Stimulated activated CD4-positive, alpha-beta T cell treated with anti-CD3 and anti-CD28 coated beads, Interleukin-12 subunit alpha, Interleukin-12 subunit beta, amount 100 ng/mL, for 4 hours (primary cell): ENCODE data around the gene NETO2.
"Not testable (repeated sequence)": the region's sequence is repeated elsewhere in the genome, so short reads cannot be mapped to it uniquely, and the experiment has no call there.

ENCODE experiments used
- DNase-seq: peaks from one replicate; pipeline ENCODE4 v3.0.0-alpha.2; 2020

NETO2 gene

DNA sequence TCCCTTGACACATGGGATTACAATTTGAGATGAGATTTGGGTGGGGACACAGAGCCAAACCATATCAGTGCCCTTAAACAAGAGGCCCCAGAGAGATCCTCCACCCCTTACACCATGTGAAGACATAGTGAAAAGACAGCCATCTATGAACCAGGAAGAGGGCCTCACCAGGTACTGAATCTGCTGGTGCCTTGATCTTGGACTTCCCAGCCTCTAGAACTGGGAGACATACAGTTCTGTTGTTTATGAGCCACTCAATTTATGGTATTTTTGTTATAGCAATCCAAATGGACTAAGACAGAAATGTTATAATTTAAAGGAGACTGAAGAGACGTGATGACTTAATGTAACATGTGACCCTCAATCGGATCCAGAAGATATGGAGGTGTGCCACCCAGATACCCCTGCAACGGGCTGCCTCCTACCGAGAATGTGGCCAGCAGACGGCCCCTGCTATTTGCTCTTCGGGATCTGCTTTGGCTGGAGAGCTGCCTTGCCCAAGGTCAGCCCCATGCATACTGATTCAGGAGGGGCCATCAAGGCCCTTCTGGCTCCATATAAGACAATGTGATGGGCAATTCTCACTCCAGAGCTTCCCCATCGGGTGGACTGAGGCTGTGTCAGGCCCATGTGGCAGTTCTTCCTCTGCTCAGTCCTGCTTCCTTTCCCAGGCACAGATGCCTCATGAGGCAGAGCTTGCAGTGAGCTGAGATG lies 80.6 kb downstream of the NETO2 start:
- no peak for DNase-seq

DNA sequence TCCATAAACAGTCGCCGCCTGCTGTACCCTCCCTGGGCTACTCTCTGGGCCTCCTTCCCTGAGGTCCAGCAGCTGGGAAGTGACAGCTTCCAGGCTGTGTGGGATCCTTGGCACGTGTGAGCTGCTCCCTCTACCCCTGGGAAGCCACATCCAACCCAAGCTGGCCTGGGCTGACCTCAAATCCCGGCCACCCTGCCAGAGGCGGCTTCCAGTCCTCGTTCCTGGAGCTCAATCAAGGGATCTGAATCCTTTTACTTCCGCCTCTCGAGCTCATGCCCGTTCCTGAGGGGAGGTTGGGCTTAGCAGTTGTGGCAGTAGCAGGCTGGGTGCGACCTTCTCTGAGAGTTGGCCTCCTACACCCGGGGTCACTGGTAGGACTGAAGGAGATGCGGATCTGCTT lies 82.5 kb downstream of the NETO2 start:
- no peak for DNase-seq

DNA sequence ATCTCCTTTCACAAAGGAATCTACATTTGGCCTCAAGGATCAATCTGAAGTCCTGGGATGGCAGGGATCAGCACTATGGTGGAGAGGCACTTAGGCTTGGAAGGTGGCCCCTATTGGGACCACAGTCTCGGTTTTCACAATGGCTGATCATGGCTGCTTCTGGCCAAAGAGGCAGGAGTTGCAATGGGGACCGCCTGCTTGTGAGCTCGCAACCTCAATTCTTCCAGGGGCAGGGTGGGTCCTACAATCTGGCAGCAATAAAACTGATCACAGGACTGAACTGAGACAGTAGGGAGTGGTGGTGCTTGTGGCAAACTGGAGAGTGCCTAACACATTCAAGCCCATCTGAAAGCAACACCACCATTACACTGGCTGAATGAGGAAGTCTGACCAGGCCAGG lies 83.1 kb downstream of the NETO2 start:
- DNase-seq, result no peak

DNA sequence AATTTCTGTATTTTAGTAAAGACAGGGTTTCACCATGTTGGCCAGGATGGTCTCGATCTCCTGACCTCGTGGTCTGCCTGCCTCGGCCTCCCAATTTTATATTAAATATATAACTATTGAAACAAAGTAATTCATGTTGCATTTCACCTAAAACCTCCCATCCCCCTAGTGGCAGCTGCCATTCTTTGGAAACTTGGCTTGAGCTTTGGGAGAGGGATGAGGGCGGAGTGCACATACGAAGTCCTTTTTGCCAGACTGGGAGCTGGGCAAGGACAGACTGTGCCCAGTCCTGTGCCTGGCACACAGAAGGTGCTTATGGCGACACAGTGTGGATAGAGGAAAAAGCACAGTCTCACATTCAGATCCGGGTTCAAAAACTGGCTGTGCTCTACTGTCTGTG lies 83.8 kb downstream of the NETO2 start:
- no peak for DNase-seq

DNA sequence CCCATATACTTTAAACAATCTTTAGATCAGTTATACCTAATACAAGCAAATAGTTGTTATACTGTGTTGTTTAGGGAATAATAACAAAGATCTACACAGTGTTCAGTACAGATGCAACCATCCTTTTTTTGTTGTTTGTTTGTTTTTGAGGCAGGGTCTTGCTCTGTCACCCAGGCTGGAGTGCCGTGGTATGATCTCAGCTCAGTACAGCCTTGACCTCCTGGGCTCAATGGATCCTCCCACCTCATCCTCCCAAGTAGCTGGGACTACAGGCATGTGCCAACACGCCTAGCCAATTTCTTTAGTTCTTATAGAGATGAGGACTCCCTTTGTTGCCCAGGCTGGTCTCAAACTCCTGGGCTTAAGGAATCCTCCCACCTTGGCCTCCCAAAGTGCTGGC lies 84.6 kb downstream of the NETO2 start:
- not testable (repeated sequence) for DNase-seq

DNA sequence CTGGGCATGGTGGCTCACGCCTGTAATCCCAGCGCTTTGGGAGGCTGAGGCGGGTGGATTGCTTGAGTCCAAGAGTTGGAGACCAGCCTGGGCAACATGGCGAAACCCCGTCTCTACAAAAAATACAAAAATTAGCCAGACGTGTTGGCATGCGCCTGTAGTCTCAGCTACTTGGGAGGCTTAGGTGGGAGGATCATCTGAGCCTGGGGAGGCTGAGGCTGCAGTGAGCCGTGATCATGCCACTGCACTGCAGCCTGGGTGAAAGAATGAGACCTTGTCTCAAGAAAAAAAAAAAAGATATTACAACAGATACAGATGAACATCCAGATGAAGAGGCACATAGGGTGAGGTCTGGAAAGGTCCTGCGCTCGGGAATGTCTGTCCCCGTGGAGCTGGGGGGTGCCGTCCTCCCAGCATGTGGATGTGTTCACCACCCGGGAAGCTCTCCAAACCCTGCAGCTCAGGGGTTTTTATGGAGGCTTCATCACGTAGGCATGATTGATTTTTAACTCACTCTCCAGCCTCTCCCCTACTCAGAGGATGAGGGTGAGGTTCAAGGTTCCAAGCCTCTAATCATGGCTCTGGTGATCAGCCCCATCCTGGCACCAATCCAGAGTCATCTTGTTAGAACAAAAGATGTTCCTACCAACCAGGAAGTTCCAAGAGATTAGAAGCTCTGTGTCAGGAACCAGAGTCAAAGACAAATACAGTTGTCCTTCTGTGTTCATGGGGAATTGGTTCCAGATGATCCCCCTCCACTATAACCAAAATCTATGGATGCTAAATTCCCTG lies 85.3 kb downstream of the NETO2 start:
- DNase-seq, result no peak

DNA sequence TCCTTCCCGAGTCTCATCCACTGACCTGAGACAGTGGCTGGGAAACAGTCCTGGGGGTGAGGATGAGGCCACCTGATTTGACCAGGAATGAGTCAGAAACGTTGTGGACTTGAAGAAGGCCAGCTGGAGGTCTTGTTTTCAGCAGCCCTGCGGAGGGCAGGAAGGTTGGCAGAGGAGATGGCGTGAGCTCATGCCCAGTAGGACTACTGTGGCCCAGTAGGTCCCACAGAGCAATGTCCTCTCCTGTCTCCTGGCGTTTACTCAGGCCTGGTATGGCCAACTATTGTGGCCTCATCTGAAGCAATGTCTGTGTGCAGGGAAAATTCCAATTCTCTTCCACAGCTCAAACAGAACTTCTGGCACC lies 86.1 kb downstream of the NETO2 start:
- DNase-seq, result no peak

DNA sequence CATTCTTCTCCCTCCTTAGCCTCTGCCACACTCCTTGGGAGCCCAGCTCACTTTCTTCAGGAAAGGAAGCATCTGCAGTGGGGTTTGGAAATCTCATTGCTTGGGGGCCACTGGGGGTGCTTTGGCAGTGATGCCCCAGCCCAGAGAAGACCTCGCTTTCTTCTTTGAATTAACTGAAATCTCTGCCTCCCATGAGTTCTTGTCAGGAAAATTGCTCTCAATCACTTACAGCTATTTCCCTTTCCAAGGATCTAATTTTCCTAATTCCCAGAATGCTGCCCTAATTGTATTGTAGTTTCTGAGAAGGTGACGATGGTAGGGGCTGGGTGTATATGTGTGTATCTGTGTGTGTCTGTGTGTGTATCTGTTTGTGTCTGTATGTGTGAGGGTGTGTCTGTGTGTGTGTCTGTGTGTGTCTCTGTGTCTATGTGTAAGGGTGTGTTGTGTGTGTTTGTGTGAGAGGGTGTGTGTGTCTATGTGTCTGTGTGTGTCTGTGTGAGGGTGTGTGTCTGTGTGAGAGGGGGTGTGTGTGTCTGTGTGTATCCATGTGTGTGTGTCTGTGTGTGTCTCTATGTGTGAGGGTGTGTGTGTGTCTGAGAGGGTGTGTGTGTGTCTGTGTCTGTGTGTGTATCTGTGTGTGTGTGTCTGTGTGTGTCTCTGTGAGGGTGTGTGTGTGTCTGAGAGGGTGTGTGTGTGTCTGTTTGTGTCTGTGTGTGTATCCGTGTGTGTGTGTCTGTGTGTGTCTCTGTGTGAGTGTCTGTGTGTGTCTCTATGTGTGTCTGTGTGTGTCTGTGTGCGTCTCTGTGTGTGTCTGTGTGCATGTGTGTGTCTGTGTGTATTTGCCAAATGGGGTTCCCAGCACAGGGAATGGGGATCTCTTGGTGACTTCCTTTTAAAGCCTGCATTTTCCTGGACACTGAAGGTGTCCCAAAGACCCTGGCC lies 86.8 kb downstream of the NETO2 start:
- no peak for DNase-seq

DNA sequence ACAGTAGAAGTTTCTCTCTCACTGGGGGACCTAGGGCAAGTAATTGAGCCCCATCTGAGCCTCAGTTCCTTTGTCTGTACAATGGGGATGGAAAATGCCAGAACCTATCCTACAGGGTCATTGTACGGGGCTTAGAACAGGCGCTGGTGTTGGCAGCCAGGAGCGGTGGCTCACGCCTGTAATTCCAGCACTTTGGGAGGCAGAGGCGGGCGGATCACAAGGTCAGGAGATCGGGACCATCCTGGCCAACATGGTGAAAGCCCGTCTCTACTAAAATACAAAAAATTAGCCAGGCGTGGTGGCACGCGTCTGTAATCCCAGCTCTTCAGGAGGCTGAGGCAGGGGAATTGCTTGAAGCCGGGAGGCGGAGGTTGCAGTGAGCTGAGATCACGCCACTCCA lies 87.7 kb downstream of the NETO2 start:
- not testable (repeated sequence) for DNase-seq

DNA sequence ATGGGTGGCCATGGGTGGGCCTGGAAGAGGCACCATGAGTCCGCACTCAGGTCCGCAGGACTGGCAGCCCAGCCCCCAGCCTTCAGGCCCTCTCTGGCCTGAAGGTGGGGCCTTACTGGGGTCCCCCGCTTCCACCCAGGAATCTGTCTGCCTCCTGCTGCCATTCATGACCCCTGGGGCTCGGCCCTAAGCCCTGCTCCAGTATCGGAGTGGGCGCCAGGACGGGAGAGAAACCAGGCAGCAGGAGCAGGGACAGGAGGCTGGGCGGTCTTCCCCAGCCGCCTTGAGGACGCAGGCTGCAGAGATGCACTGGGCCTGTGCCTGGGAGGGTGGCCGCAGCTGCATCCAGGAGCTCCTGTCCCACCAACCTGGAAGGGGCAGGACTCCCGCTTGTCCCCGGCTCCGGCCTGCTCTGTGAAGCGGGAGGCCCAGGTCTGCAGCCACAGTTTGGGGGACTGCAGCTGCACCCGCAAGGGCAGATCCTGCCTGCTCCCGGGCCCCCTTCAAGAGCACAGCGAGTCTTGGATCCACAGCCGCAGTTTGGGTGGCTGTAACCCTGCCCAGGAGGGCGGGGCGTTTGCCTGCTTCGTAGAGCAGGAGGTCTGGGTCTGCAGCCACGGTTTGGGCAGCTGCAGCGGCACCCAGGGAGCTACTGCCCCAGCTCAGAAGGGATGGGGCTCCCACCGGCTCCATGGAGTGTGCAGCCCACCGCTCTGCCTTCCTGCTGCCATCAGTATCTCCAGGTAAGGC lies 88.4 kb downstream of the NETO2 start:
- no peak for DNase-seq

DNA sequence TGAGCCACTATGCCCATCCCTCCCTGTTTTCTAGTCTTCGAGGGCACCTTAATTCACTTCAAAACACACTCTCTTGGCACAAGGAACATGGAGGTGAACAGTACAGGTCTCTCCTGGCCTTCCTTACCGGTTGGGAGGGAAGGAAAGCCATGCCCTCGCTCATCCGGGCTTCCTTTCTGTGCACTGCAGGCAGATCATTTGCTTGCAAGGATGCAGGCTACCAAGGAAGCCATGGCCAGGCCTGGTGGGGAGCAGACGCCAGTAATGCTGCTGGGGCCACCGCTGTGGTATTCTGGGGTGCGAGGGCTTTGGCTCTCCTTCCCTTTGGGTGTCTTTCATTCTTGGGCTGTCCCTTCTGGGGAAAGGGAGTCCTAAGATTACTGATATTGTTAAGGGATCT lies 89.4 kb downstream of the NETO2 start:
- DNase-seq, result no peak

DNA sequence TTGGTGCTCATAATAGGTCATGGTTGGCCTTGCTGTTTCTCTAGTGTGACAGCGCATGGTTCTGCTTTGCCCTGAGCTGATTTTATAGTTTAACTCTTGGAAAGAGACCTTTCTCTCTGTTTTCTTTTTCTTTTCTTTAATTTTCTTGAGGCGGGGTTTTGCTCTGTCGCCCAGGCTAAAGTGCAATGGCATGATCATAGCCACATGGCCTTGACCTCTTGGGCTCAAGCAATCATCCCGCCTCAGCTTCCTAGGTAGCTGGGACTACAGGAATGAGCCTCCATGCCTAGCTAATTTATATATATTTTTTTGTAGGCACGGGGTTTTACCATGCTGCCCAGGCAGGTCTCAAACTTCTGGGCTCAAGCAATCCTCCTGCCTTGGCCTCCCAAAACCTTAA lies 89.8 kb downstream of the NETO2 start:
- DNase-seq, result no peak

DNA sequence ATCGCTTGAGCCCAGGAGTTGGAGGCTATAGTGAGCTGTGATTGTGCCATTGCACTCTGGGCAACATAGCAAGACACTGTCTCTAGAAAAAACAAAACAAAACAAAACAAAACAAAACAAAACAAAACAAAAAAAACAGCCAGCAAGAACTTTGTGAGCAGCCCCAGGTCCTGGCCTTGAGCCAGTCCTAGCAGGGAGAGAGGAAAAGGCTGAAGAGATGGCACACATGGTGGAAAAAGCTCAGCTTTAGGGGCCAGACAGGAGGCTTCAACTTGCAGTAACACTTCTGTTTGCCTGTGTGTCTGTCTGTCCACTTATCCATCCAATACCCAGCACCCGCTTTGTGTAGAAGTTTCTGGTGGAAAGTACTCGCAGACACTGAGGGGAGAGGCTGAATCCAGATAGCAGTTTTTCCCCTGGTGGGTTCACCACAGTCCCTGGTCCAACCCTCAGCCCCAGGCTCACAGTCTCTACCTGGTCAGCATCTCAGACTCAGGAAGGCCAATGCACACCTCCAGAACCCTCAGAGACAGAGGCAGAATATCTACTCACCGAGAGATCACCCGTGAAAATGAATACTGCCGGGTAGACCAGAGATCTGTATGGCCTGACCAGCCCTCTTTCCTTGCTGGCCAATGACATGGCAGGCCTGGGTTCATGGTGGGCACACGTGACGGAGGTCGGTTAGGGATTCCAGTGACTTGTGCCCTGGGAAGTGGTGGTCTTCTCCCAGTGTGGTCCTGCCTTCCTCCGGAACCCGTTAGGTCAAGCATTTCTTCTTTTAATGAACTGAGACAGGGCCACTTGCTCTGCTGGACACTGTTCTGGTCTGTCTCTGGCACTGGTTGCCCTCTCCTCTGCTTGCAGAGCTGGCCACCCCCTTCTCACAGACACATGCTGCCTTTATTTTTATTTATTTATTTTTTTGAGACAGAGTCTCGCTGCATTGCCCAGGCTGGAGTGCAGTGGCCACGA lies 90.8 kb downstream of the NETO2 start:
- no peak for DNase-seq

DNA sequence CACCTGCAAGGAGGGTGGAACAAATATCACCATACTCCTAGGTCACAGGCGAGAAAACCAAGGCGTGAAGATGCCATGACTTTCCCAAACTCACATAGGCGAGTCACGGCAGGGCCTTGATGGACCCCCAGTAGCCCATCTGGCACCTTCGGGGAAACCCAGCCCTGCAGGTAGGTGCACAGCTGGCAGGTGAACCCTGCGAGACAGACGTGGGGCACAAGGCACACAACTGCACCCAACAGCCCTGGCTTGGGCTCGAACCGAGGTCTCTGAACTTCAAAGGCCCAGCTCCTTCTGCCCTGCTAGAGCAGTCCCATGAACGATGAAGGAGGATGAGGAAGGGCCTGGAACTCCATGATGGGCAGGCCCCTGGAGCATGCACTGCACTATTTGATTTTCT lies 92.7 kb downstream of the NETO2 start:
- no peak for DNase-seq

DNA sequence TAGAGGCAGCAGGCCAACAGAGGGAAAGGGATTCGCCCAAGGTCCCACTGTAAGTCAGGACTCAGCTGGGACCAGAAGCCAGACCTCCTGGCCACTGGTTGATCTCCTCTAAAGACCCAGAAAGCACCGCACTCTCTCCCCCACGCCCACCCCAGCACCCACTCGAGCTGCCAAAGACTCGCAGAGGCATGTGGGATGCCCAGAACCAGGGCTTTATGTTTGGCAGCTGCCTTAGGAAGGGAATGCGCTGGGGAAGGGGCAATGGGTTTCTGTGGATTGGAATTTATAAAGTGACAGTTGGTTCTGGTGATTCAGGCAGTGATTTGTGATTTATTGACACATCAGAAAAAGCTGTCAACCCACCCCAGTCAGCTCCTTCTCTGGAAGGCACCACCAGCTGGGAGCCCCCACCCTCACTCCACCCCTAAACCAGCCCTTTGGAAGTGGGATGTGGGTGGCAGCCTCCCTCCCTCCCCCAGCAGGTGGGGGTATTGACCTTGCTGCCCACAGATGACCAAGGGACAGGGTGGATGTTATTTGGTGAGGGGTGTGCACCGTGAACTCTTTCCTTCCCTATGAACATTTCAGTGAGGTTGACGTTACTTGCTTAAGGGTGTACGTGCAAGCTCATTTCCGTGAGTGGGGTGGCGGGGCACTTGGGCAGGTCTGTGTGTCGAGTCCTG lies 93.7 kb downstream of the NETO2 start:
- no peak for DNase-seq

DNA sequence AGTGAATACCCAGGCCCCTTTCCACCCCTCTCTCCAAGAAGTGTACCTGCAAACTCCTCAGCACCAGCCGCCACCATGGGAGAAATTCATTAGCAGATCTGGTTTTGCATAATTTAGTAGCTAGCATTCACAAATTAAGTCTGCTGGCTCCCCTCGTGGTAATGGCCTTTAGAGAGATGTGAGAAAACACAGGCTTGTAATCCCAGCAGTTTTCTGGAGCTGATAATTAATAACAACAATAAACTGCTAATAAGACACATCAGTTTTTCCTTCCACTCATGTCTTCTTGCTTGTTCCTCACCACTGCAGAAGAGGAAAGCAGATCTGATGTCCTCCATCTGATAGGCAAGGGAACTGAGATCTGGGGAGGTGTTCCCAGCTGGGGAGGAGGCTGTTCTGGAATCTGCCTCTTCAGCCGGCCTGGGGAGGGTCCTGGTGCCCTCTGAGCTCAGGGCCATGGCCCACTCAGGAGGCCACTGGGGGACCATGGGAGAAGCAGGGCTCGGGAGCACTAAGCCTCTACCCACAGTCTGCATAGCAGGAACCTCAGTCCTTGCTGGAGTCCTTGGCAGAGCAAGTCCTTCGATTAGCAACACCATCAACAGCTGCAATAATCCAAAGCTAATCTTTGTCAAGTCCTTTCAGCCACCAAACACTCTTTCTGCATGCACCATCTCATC lies 96.1 kb downstream of the NETO2 start:
- DNase-seq, result no peak

DNA sequence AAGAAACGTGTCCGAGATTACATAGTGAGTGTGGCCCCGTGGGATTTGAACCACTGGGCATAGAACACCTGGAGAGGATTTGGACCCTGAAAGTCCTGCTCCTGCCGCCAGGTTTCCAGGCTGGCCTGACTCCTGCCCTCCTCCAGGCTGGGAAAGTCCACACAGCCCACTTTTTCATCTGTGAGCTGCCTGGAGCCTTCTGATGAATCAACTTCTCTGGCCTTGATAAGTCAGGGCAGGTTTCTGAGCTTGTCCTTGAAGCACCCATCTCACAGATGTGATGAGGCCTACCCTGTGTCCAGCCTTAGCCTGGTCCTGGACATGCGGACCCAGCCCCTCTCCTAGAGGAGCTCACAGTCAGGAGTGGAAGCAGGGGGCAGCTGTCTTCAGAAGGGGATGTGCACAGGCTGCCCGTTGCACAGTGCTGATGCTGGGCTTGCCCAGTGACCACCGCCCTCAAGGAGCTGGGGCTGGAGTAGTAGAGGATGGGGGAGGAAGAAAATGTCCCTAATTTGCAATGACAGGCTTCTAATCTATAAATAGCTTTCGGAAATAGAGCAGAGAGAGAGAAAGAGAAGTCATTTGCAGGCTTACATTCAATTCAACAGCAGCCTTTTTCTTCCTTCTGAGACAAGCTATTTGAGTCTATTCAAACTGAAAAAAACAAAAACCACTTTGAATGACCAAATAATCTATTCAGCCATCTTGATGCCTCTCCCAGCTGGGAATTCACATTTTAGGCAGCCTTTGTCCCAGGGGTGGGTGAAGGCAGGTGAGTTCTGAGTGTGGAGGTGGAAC lies 96.8 kb downstream of the NETO2 start:
- no peak for DNase-seq

DNA sequence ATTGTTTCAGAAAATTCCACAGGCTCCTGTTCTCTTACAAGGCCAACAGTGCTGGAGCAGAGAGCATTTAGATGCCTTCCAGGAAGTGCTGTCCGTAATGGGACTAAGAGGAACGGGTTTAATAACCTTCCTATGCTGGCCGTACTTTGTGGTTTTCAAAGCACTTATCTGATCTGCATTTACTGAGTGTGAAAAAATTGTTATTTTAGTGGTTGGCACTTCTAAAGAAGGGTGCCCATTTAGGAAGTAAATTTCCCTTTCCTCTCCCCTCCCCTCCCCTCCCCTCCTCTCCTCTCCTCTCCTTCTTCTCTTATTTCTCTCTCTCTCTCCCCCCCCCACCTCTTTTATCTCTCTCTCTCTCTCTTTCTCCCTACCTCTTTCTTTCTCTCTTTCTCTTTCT lies 98.3 kb downstream of the NETO2 start:
- no peak for DNase-seq

DNA sequence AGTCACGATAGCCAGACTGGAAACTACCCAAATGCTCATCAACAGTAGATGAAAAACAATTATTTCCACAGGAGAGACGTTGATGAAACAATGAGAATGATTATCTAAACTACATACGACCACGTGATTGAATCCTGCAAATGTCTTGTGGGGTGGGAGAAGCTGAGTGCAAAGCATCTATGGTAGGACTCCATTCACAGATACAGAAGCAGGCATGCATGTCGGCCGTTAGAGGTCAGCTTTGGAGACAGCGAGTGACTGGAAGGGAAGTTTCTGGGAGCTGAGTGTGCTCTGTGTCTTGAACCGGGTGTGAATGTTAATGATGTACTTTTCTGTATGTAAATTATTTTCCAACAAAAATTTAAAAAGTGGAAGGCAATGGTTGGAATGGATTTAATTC lies 98.7 kb downstream of the NETO2 start:
- DNase-seq, result no peak
